IPS DF 4.7 (cell line): ENCODE measurements around the gene ATP2C2.

ENCODE experiments used
- DNase-seq: peaks from one replicate; pipeline ENCODE4 v3.0.0-alpha.2; 2013; ENCODE audit warnings: low spot score; ENCODE audit errors: extremely low read depth

The ATP2C2 gene

GRCh38 chr16:84362471-84362941, 5.8 kb upstream of the ATP2C2 start:
- no peak for DNase-seq

GRCh38 chr16:84366208-84366607, 2.1 kb upstream of the ATP2C2 start:
- no peak for DNase-seq

- no peak for DNase-seq
Measured at GRCh38 chr16:84367297-84367680, 1.0 kb upstream of the ATP2C2 start.

- DNase-seq, result no peak
Measured at GRCh38 chr16:84367750-84368307, 509 bp upstream of the ATP2C2 start.

GRCh38 chr16:84369105-84369504, 767 bp downstream of the ATP2C2 start:
- no peak for DNase-seq

- DNase-seq, result no peak
Measured at GRCh38 chr16:84369938-84370627, 1.7 kb downstream of the ATP2C2 start.

- DNase-seq, result no peak
Measured at GRCh38 chr16:84370723-84371552, 2.6 kb downstream of the ATP2C2 start.

GRCh38 chr16:84371553-84371865, 3.2 kb downstream of the ATP2C2 start:
- DNase-seq, result no peak

- no peak for DNase-seq
Measured at GRCh38 chr16:84373907-84374489, 5.7 kb downstream of the ATP2C2 start.

GRCh38 chr16:84378099-84378498, 9.8 kb downstream of the ATP2C2 start:
- no peak for DNase-seq

- no peak for DNase-seq
Measured at GRCh38 chr16:84378567-84378966, 10.2 kb downstream of the ATP2C2 start.

GRCh38 chr16:84379008-84379708, 10.8 kb downstream of the ATP2C2 start:
- no peak for DNase-seq

GRCh38 chr16:84379709-84380362, 11.5 kb downstream of the ATP2C2 start:
- DNase-seq, result no peak

- DNase-seq, result no peak
Measured at GRCh38 chr16:84380405-84380804, 12.1 kb downstream of the ATP2C2 start.

GRCh38 chr16:84382396-84382795, 14.1 kb downstream of the ATP2C2 start:
- no peak for DNase-seq

GRCh38 chr16:84383106-84383505, 14.8 kb downstream of the ATP2C2 start:
- no peak for DNase-seq

- DNase-seq, result no peak
Measured at GRCh38 chr16:84386047-84386446, 17.7 kb downstream of the ATP2C2 start.

GRCh38 chr16:84387021-84387420, 18.7 kb downstream of the ATP2C2 start:
- DNase-seq, result no peak

- DNase-seq, result no peak
Measured at GRCh38 chr16:84390131-84390785, 21.9 kb downstream of the ATP2C2 start.
